GM12892 (cell line): ENCODE measurements around the gene SERPIND1.

Experiments
- DNase-seq: peaks from one replicate; pipeline ENCODE4 v3.0.0; 2011; ENCODE audit not compliant: insufficient read length
- FAIRE-seq: peaks from 2 replicates; lab custom pipeline; 2011; peaks lifted over from hg19 to GRCh38; lab: Jason Lieb, UNC
- POLR2A ChIP-seq: IDR thresholded peaks from 2 replicates; pipeline ENCODE4 v1.6.1; 2011; ENCODE audit warnings: low read depth, low read length, control low read depth
- POLR2AphosphoS5 ChIP-seq: IDR thresholded peaks from 2 replicates; pipeline ENCODE4 v1.6.1; 2011; ENCODE audit warnings: low read depth, low read length, control low read depth
- TAF1 ChIP-seq: IDR thresholded peaks from 2 replicates; pipeline ENCODE4 v1.6.1; 2011; ENCODE audit warnings: low read depth, mild to moderate bottlenecking, control low read depth, low read length, borderline replicate concordance

Gene SERPIND1

GRCh38 chr22:20740222-20740951, 33.5 kb upstream of the SERPIND1 start:
- FAIRE-seq = no peak
- DNase-seq = no peak
- no peak for TF ChIP-seq TAF1
- TF ChIP-seq POLR2A = no peak
- TF ChIP-seq POLR2AphosphoS5 = no peak

- FAIRE-seq (no peak), DNase-seq (no peak)
- TF ChIP-seq POLR2A (no peak), POLR2AphosphoS5 (no peak), TAF1 (no peak)
Measured at GRCh38 chr22:20741008-20741633, 32.8 kb upstream of the SERPIND1 start.

GRCh38 chr22:20741634-20742581, 32.0 kb upstream of the SERPIND1 start:
- FAIRE-seq = no peak

DNA sequence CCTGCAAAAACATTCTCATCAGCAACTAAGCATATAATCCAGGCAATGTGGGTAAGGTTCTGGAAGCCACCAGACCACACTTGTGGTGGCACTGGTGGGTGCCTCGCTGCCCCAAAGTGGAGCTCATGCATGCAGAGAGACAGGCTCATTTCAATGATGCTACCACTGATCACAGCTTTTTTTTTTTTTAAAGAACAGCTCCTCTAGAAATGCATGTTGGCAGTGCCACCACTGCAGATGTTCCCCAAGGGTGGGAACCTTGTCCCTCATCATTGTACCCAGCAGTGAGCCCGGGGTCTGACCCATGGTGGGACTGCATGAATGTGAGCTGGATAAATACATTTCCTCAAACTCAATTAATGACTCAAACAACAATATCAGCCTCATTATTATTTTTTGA, 31.1 kb upstream of the SERPIND1 start:
- FAIRE-seq (no peak), DNase-seq (no peak)
- TF ChIP-seq POLR2A (no peak), POLR2AphosphoS5 (no peak), TAF1 (no peak)

More at GRCh38 chr22:20741634-20742581, 32.0 kb upstream of the SERPIND1 start:
- no peak for DNase-seq
- TF ChIP-seq TAF1 = no peak
- TF ChIP-seq POLR2A = no peak
- no peak for TF ChIP-seq POLR2AphosphoS5

DNA sequence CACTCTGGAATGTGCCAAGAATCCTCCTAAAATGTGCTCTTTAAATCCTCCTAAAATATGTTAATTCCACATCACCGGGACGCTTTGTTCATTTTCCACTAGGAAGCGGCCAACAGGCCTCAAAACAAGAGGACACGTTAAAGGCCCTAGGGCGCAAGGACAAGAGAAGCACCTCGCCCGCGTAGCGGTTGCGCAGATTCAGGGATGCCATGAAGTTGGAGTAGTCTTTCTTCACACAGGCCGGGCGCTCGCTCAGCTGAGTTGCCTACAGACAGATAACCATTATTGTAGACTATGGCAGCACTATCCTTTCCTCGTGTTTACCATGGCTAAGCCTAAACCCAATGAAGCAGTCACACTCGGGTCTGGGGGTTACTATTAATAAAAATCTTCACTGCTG, 29.5 kb upstream of the SERPIND1 start:
- FAIRE-seq = no peak

GRCh38 chr22:20745119-20745518, 28.8 kb upstream of the SERPIND1 start:
- no peak for TF ChIP-seq POLR2AphosphoS5
- no peak for TF ChIP-seq TAF1
- no peak for TF ChIP-seq POLR2A
- DNase-seq = no peak
- no peak for FAIRE-seq

More for the DNA sequence above, 29.5 kb upstream of the SERPIND1 start:
- no peak for DNase-seq
- TF ChIP-seq TAF1 (no peak), POLR2A (no peak), POLR2AphosphoS5 (no peak)

DNA sequence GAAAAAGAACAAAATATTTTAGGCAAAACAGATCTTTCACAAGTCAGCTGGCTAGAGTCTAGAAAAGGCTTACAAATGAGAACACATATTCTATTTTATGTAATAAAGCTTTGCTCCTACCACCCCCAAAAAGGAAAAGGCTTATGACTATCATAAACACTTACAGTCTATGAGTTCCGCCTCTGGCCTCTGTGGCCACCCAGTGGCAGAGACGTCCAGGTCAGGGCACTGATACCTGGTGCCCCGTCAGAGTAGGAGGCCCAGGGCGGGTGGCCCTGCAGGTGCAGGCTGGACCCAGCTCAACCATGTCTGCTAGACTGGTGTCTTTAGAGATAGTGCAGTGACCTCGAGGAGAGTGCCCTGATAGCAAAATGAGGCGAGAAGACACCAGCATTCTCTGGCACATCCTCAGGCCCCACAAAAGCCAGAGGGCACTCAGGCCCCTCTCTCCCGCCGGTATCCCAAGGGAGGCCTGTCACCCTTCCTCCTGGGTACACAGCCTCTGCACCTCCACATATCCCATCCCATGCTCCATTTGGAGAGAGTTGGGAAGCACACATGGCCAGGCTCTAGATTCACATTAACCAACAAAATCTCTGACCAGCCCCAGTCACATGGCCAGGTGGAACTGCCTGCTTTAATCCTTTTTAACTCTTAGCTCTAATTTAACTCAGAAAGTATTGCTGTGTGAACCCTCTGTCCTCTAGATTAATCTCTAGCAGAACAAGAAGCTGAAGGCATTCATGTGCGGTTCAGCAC, 27.3 kb upstream of the SERPIND1 start:
- FAIRE-seq (no peak), DNase-seq (no peak)
- TF ChIP-seq POLR2AphosphoS5 (no peak), POLR2A (no peak), TAF1 (no peak)

GRCh38 chr22:20747223-20747622, 26.7 kb upstream of the SERPIND1 start:
- TF ChIP-seq POLR2AphosphoS5 (no peak), TAF1 (no peak), POLR2A (no peak)
- DNase-seq (no peak), FAIRE-seq (no peak)

DNA sequence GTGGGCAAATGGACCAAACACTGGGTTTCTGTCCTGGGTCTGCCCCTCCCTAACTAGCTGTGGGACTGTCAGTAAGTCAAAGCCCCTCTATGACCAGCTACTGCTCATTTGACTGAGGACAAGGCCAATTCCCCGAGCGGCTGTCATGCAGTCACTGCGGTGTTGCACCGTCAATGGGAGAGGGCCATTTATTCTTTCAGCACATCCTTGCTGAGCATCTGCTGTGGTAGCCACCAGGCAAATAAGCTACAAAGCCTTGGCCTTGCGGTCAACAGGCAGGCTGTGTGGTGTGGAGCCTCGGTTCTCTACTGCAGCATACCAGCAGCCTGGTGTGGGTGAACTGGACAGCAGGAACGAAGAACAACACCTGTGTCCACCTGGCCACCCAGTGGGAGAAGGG, 25.8 kb upstream of the SERPIND1 start:
- no peak for TF ChIP-seq POLR2A
- no peak for FAIRE-seq

GRCh38 chr22:20748731-20749428, 25.0 kb upstream of the SERPIND1 start:
- DNase-seq = peak; percentile 51
- TF ChIP-seq POLR2A (no peak), POLR2AphosphoS5 (no peak), TAF1 (no peak)
- peak; percentile 53 for FAIRE-seq

More for the DNA sequence above, 25.8 kb upstream of the SERPIND1 start:
- no peak for DNase-seq

GRCh38 chr22:20749453-20749852, 24.5 kb upstream of the SERPIND1 start:
- DNase-seq (no peak), FAIRE-seq (no peak)
- no peak for TF ChIP-seq POLR2AphosphoS5
- no peak for TF ChIP-seq POLR2A
- TF ChIP-seq TAF1 = no peak
